C1 segment of cervical spinal cord (tissue), 14 donors: ENCODE measurements around the gene UBR4.
A peak's percentile ranks its signal among the peaks of the same experiment; 100 is the strongest.
"Not testable (repeated sequence)": the region's sequence is repeated elsewhere in the genome, so short reads cannot be mapped to it uniquely, and the experiment has no call there.

ENCODE experiments used
- DNase-seq, 14 donors: peaks; one replicate each; lab custom pipeline; 2025; lab: John Stamatoyannopoulos, UW

Gene UBR4

DNA sequence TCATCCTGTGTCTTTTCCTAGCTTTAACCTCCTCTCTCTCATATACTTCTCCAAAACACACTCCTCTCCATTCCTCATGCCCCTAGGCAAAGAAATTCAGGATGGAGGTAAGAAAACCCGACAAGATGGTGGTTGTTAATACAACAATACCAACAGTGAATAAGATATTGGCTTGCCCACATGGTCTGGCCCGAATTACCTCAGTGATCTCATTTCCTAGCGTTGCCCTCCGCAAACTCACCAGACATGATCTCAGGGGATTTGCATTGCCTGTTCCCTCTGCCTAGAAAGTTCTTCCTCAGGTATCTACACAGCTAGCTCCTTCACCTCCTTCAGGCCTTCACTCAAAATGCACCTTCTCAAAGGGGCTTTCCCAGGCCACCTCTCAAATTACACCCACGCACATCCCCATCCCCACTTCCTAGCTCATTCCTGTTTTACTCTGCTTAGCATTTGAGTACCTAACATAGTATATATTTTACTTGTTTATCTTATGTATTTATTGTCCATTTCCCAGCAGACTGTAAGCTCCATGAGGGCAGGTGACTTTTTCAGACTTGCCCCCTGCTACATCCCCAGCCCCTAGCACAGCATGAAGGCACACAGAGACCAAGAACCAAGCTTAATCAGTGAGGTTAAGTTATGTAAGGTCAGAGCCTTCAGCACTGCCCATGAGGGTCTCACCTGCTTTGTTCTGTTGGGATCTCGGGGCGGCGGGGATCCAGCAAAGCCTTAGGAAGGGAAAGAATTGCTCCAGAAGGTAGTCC lies 10.2 kb upstream of the UBR4 start:
- DNase-seq: no peak

DNA sequence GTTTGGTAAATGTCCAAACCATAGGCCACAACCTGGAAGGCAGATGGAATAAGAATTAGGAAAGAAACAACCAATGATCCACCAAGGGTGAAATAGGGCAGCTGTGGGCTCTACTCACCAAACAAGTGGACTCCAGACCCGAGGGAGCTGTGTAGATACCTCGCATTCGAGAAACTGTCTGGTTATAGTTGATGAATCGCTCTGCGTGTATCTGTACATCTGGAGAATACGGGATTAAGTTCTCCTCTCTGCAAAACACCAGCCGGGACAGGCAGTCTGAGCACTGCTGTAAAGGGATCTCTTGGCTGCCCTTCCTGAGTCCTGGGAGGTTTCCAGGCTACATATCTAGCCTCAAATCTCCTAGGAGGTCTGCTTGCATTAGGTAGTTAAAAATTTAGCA lies 9.4 kb upstream of the UBR4 start:
- DNase-seq: no peak

DNA sequence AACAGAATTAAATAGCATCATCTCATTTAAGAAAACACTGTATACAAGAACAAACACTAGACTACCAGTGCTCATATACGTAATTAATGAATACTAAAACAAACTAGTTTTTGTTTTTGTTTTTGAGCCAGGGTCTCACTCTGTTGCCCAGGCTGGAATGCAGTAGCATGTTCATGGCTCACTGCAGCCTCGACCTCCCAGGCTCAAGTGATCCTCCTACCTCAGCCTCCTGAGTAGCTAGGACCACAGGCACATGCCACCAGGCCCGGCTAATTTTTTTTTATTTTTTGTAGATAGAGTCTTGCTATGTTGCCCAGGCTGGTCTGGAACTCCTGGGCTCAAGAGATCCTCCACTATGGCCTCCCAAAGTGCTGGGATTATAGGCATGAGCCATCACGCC lies 6.5 kb upstream of the UBR4 start:
- DNase-seq: not testable (repeated sequence)

DNA sequence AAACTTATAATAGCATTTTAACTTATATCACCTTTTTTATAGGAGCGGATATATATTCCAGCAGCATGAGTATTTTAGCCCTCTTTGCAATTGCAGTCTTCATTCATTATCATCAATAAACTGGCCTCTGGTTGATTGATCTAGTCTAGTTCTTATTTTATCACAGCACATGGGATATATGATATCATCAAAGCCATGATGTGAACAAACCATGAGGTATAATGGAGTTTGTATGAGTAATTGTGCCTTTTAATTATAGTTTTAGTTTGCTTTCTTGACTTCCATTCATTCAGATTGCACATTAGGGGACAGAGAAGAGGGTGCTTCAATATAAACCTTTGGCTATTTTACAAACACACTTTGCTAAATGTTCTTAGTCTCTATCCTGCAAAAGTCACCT lies 3.5 kb upstream of the UBR4 start:
- no peak for DNase-seq

DNA sequence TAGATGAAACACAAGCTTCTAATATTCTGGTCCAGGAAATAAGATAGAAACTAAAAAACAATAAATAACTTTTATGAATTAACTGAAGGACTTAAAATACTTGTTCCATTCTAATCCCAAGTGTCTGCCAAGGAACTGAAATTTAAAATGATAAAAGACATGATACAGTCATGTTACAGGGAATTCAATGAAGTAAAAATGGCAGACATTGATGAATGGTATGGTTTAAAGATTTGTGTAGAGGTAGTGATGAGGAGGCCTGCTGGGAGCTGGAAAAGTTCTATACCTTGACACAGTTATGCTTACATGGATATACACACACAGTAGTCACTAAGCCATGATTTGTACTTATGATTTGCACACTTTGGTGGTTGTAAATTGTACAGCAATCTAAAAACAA lies 2.1 kb upstream of the UBR4 start:
- DNase-seq: no peak

DNA sequence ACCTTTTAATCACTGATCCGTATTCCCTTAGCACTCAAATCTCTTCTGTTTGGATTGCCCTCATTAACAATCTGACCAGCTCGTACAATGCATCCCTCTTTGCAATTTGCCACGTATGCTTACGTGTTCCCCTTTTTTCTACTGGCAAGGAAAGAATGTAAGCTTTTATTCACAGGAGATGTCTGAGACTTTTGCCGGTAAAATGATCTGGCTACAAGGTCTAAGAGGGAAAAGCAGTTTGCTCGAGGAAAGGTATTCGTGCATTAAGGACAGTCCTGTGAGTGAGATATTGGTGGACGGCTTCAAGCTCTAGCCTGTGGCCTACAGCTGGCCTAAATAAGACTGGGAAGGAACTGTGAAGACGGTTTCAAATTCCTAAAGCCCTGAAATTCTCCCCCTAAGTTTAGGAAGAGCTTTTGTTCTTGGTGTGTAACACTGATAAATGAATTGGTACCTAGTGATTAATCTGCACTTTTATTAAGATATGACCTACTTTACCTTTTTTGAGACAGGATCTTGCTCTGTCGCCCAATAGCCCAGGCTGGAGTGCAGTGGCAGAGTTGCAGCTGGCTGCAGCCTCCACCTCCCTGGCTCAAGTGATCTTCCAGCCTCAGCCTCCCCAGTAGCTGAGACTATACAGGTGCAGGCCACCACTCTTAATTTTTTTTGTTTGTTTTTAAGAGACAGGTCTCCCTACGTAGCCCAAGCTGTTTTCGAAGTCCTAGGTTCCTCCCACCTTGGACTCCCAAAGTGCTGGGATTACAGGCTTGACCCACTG lies 895 bp upstream of the UBR4 start:
- DNase-seq: no peak

DNA sequence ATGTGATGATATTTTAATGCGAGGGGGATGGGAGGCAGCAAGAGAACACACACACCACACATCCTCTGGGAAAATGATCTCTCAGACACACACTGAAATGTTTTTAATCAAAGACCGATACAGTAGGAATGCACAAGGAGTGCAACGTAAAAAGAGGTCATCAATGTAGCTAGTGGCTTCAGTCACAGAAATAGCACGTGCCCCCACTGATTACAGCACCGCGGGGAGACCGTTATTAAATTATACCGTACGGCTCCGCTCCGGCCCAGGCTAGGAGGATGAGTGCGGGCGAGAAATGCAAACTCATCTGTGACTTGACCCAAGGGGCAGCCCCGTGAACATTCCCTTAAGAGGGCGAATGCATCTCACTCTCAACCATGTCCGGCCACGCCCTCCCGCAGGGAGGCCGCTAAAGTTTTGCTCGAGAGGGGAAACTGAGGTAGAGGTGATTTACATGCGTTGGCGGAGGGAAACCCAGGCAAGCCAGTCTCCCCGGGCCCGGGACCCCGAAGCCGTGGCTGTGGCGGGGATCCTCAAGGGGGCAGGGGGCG lies 552 bp downstream of the UBR4 start:
- peak in 3 of 14 donors; percentile 29 to 51 (median 29) for DNase-seq

DNA sequence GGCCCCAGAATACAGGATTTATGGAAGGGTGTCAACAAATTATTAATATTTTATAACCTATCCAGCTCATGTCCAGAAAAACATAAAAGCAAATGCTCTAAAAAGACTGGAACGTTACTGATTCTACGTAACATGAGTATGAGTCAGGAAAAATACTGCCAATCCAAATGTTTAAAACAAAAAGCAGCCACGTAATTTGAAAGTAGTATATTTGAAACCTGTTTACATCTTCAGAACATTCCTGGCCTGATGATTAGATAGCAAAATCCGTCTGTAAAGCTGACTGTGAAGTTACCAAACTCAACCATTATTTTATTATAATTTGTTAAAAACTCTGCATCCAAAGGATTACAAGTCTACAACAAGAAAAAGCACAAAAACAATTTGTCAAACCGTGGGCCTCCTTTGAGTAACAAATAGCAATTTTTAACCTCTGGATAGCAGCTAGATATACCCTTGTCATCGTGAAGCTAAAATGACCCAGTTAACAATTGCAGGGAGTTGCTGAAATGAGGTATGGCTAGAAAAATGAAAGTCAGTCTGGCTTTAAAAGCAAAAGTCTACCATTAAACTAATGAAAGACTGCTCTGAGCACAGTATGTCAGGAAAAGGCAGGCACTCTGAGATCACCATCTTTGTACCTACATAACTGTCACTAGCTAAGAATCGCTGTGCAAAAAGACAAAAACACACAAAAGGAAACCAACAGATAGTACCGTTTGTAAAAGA lies 1.2 kb downstream of the UBR4 start:
- no peak for DNase-seq

DNA sequence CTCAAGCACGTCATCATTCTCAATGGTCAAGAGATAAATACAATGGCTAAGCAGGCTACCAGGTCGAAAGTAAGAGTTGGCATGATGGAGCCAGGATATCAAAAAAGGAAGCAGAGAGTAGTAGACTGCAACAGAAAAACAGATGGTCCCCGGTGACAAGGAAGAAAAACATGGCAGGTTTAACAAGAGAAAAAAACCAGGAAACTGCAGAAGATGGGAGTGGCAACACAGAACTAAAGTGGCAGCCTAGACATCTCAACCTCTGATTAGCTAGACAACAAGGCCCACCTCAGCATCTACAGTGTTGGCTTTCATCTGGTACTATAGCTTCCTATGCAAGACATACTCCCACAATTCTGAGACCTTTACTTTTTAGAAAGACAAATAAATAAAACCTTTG lies 3.1 kb downstream of the UBR4 start:
- DNase-seq: no peak

DNA sequence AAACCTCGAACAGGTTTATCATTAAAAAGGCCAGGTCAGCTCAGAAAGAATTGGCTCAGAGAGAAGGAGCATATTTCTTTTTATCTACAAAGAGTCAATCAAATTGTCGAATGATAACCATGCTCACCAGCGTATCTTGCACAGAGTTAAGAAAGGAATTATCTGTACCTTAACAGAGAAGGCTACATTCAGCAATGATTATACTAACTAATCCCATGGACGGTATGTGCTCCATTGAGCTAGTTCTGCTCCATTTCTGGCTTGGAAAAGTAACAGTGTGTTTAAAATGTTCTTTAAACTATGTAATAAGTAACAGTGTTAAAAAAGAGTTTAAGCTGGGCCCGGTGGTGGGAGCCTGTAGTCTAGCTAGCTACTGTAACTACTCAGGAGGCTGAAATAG lies 4.2 kb downstream of the UBR4 start:
- no peak for DNase-seq

DNA sequence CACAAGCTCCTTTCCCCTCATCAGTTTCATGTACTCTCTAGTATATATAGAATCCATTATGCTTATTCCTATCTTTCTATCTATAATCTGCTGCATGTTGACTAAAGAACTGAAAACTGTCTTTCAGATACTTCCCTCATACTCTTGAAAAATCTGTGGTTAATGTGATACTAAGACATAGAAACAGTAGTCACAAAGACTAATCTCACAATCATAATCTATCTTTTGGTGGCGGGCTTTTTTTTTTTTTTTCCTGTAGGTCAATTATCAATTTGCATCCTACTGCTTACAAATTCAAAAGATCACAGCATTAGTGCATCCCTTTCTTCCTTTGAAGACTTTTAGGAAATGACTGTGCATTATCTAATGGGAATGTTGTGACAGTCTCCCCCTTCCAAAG lies 4.7 kb downstream of the UBR4 start:
- DNase-seq: no peak

DNA sequence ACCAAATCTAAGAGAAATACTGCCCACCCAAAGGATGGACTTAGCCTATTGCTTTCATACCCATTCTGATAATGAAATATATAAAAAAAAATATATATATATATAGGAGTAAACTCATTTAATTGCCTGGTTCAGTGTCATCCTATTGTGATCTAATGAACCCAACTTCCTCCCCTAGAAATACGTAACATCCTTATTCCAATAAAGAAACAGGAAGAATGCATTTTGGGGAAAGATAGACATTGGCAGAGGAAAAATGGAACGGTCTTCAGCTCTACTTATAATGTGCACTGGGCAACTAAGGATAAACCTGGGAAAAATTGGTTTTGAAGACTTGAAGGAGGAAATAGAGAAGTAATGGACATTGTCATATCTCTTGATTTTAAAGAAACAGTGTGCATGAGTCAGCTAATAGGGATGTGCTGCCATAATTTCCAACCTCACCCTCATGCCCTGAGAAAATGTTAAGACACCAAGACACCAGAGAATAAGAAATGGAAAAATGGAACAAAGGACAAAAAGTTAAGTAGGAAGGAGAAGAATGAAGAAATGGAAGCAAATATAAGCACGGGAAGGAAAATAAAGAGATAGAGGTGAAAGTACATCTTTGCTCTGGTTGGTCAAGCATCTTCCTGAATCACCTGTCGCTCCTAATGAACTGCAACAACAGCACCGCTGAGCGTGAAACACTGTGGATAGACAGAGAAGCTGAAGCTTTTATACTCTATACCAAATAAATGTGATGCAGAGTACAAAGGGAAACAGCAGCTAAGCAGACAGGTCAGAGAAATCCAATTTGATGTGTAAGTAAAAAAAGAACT lies 5.4 kb downstream of the UBR4 start:
- DNase-seq: no peak

DNA sequence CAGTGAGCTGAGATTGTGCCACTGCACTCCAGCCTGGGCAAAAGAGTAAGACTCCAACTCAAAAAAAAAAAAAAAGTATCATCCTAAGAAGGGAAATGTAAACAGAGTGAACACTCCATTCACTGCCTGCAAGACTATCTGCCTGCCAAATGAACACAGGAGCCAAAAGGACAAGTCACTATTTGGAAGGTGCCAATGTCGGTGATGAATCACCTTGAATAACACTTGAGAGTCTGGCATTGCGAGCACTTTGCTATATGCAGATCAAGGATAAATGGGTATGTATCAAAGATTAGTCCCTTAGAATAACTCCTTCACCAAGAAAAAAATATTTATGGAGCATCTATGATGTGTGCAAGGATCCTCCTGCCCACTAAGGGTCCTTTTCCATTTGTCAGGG lies 6.6 kb downstream of the UBR4 start:
- DNase-seq: no peak

DNA sequence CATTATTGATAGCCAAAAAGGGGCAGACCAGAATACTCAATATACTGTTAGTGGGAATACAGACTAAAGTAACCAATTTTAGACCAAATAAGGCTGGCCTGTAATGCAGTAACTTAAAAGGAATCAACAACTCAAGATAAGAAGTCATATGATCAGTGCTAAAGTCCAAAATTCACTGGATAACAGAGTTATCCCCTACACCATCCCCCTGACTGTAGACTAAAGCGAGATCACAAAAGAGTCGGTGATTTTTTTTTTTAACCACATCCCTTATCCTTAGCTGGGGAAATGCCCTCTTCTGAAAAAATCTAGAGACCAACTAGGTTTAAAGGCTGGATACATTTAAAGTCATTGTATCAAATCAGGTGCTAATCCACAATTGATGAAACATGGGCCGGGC lies 7.7 kb downstream of the UBR4 start:
- no peak for DNase-seq

DNA sequence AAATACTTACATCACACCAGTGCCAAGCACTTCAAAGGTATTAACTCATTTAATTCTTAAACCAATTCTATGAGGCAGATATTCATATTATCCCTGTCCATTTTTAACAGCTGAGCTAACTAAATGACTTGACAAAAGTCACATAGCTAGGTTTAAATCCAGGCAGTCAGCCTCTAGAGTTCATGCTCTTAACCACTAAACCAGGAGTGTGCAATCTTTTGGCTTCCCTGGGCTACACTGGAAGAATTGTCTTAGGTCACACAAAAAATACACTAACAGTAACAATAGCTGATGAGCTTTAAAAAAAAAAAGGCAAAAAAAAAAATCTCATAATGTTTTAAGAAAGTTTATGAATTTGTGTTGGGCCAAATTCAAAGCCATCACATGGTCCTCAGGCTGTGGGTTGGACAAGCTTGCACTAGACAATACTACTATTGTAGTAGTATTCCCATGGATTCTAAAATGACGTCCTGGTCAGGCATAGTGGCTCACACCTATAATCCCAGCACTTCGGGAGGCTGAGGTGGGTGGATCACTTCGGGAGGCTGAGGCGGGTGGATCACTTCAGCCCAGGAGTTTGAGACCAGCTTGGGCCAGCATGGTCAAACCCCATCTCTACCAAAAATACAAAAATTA lies 10.0 kb downstream of the UBR4 start:
- no peak for DNase-seq

DNA sequence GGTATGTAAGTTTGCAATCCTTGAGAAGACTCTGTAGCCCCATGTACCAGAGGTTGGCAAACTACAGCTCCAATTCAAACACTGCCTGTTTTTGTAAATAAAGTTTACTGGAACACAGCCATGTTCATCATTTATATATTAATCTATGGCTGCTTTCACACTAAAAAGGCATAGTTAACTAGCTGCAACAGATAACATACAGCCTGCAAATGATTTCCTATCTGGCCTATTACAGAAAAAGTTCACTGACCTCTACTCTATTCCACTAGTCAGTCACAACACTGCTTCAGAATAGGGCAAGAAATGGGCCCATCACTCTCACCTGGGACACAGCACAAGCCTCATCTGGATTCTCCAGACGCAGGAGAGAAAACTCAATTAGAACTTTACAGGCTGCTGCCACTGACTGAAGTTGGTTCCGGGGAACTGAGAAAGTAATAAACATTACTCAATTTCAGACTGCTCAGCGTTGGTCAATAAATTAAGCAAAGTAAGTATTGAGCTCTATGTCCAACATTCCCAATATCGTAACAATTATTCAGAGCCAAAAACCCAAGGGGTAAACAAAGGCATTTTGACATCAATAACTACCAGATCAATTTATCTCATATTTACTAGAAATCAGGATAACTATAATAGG lies 10.6 kb downstream of the UBR4 start:
- DNase-seq: no peak

DNA sequence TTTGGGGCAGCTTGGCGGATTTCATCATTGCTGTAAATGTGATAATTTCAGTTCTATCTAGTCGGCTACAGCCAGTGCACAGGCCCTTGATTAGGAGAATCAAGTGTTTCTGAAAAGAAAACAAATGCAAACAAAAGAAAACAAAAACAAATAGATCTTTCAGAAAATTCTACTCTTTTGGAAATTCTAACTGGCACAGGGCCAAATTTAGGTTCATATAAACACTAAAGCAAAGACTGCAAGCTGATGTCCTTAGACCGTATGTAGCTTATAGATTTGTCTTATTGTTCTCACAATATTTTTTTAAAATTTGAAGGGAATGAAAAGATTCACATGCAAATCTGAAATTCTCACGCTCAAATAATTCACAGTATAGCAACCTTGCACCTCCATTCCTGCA lies 11.2 kb downstream of the UBR4 start:
- DNase-seq: no peak

DNA sequence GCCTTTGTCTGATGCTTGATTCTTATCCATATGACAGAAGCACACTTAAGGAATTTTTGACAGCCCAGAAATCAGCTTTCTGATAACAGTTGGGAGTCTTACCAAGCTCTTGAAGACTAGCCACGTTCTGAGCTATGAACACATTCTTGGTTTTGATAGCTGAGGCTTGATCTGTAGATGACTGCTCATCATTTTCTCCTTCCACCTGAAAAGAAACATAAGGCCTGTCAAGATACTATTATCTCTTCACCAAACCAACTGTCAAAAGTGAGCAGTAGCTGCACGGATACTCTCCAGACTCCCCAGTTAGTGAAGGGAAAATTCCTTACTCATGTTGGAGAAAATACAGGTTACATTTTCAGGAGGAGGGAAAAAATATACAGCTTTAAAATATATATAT lies 12.2 kb downstream of the UBR4 start:
- no peak for DNase-seq

DNA sequence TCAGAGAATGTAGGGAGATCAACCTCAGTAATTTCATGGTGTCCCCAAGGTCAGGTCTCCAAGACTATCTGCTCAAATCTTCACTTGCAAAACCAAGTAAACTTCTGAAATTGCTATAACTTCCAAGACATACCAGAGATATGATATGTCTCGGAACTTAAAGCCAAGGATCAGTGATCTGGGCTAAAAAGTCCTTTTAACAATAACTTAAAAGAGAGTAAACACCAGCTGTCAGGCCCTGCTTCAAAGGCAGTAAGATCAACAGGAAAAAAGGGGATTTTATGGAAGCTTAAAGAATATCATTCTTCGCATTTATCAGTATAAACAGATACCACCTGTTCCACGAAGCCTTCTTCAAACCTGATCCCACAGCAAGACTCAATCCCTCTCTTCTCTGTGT lies 13.7 kb downstream of the UBR4 start:
- DNase-seq: no peak

DNA sequence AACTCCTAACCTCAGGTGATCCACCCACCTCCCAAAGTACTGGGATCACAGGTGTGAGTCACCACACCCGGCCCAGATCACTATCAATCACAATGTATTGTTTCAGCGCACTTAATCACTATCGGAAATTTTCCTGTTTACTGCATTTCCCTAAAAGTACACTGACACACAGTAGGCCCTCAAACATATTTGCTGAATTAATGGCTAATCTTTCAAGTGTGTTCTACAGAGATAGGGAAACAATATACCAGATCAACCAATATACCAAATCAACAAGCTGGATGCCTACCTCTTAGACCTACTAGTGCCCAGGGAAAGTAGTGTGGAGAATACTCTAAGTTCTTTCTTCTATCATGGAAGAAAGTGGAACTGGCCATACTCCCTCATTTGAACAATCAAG lies 17.1 kb downstream of the UBR4 start:
- no peak for DNase-seq

DNA sequence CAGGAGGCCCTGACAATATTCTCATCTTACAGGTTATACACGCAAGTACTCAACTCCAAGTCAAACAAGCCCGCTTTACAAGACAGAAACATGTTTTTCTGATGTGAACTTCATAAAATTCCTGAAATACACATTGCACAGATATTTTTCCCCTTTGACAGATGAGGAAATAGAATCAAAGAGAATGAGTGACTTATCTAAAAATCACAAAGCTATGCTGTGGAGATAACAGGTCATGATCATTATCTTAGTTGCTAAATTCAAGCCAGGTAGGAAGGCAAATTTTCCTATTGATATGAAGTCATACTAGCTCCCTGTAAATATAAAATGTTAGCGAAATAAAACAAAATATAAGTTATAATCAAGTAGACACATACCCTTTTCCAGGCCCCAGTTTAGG lies 18.3 kb downstream of the UBR4 start:
- no peak for DNase-seq
